Activated naive CD4-positive, alpha-beta T cell (primary cell): Measurements from ENCODE around the gene MARCHF5.
"Not testable (repeated sequence)": the region's sequence is repeated elsewhere in the genome, so short reads cannot be mapped to it uniquely, and the experiment has no call there.

Experiments used
- DNase-seq, 4 experiments: peaks; one replicate each; lab custom pipeline; 2025; lab: John Stamatoyannopoulos, UW

The MARCHF5 gene

DNA sequence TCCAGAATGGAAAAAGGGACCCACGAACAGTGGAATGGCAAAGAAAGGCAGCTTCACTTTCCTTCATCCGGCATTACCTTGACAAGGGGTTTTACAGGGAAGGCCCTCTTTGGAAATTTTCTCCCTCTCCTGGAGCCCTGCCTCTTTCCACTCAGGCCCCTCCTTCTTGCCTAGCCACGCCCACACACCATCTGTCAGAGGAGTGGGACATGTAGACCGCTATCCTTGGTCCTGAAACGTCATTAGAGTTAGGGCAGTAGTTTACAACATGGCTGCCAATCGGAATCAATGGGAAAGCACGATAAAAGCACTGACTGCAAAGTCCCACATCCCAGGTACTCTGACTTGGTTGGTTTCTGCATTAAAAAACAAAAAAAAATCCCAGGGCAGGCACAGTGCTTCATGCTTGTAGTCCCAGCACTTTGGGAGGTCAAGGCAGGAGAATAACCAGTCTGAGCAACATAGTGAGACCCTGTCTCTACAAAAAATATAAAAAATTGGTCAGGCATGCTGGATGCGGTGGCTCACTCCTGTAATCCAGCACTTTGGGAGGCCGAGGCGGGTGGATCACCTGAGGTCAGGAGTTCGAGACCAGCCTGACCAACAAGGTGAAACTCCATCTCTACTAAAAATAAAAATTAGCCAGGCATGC lies 96.4 kb downstream of the MARCHF5 start:
- DNase-seq: no peak

DNA sequence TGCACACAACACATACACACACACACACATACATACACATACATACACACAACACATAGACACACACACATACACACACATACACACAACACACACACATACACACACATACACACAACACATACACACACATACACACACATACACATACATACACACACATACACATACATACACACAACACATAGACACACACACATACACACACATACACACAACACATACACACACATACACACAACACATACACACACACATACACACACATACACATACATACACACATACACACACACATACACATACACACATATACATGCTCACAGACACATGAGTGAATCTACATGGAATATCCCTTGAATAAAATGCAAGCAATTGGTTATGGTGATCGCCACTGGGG lies 102.2 kb downstream of the MARCHF5 start:
- not testable (repeated sequence) for DNase-seq

DNA sequence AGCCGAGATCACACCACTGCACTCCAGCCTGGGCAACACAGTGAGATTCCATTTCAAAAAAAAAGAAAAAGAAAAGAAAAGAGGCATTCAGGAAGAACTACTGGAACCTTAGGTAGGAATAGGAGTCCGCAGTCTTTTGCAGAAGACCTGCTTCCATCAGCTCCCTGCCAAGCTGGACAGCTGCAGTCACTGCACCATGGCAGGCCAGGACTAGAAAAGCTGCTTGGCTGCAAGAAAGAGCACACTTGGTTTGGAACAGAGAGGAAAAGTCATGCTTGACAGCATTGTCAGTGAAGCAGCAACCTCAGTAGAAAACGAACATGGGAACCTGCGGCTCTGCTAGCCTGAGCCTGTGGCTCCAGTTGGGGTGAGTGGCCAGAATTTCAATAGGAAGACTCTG lies 104.3 kb downstream of the MARCHF5 start:
- DNase-seq: no peak

DNA sequence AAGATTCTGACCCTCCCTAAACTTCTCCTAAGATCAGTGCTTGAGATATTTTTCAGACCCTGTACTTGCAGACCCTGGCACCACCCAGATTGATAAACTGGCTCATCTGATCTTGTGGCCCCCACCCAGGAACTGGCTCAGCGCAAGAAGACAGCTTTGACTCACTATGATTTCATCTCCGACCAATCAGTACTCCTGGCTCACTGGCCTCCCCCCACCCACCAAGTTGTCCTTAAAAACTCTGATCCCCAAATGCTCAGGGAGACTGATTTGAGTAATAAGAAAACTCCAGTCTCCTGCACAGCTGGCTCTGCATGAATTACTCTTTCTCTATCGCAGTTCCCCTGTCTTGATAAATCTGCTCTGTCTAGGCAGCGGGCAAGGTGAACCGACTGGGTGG lies 111.3 kb downstream of the MARCHF5 start:
- DNase-seq: not testable (repeated sequence)
